ENCODE results near the gene SP9.

Gene SP9

GRCh38 chr2:174334781-174335251 lies at the start of gene SP9:
TSS of gene SP9 (plus strand) at chr2:174334954. CDS start at chr2:174335093, 139 bp downstream.
- DNase-seq = no peak

GRCh38 chr2:174286172-174286571 lies 48.6 kb upstream of the SP9 start:
- no peak for DNase-seq

GRCh38 chr2:174292908-174293307 lies 41.8 kb upstream of the SP9 start:
- no peak for DNase-seq

GRCh38 chr2:174300114-174300513 lies 34.6 kb upstream of the SP9 start:
- no peak for DNase-seq

- no peak for DNase-seq
Observed at GRCh38 chr2:174312581-174313234, 22.0 kb upstream of the SP9 start.

GRCh38 chr2:174322149-174322548 lies 12.6 kb upstream of the SP9 start:
- no peak for DNase-seq

- DNase-seq = no peak
Observed at GRCh38 chr2:174322746-174323145, 12.0 kb upstream of the SP9 start.

GRCh38 chr2:174324530-174324929 lies 10.2 kb upstream of the SP9 start:
- DNase-seq = no peak

GRCh38 chr2:174325373-174326160 lies 9.2 kb upstream of the SP9 start:
- DNase-seq = no peak

GRCh38 chr2:174326161-174327020 lies 8.4 kb upstream of the SP9 start:
- DNase-seq = no peak

- no peak for DNase-seq
Observed at GRCh38 chr2:174327021-174327840, 7.5 kb upstream of the SP9 start.

- DNase-seq = no peak
Observed at GRCh38 chr2:174327841-174328113, 7.0 kb upstream of the SP9 start.

- DNase-seq = no peak
Observed at GRCh38 chr2:174328114-174328960, 6.4 kb upstream of the SP9 start.

- no peak for DNase-seq
Observed at GRCh38 chr2:174328961-174329715, 5.6 kb upstream of the SP9 start.

- no peak for DNase-seq
Observed at GRCh38 chr2:174330945-174331594, 3.7 kb upstream of the SP9 start.

GRCh38 chr2:174331595-174332216 lies 3.0 kb upstream of the SP9 start:
- DNase-seq = no peak

- no peak for DNase-seq
Observed at GRCh38 chr2:174332217-174332963, 2.4 kb upstream of the SP9 start.

- DNase-seq = no peak
Observed at GRCh38 chr2:174333017-174333371, 1.8 kb upstream of the SP9 start.

Data from activated CD4-positive, alpha-beta T cell treated with anti-CD3 and anti-CD28 coated beads for 1 hour (primary cell).